WTC11 (cell line): ENCODE results near the gene TREM1.

Source experiments
- GABPB1 ChIP-seq: sonication (generic); formaldehyde crosslinking; IDR thresholded peaks from 2 replicates; pipeline ENCODE4 v1.8.1; 2023; ENCODE audit warnings: mild to moderate bottlenecking, missing genetic modification reagents
- PRDM15 ChIP-seq: sonication (generic); formaldehyde crosslinking; IDR thresholded peaks from 2 replicates; pipeline ENCODE4 v1.8.0; 2022; ENCODE audit warnings: missing genetic modification reagents
- SMAD4 ChIP-seq: sonication (generic); formaldehyde crosslinking; IDR thresholded peaks from 2 replicates; pipeline ENCODE4 v1.8.0; 2022; ENCODE audit warnings: mild to moderate bottlenecking, missing genetic modification reagents
- TEAD1 ChIP-seq: sonication (generic); formaldehyde crosslinking; IDR thresholded peaks from 2 replicates; pipeline ENCODE4 v1.8.0; 2022; ENCODE audit warnings: mild to moderate bottlenecking, missing genetic modification reagents
- ZNF317 ChIP-seq: sonication (generic); formaldehyde crosslinking; IDR thresholded peaks from 2 replicates; pipeline ENCODE4 v1.8.1; 2023; ENCODE audit warnings: low read depth, mild to moderate bottlenecking, moderate library complexity, missing genetic modification reagents, borderline replicate concordance
- TF ChIP-seq, protein P1 (sequence below): fragments of 200-600 bp; IDR thresholded peaks from 2 replicates; pipeline ENCODE4 v1.8.0; 2022; ENCODE audit warnings: antibody characterized with exemption
- TF ChIP-seq, protein P2 (sequence below): sonication (generic); formaldehyde crosslinking; IDR thresholded peaks from 2 replicates; pipeline ENCODE4 v1.8.0; 2022; ENCODE audit warnings: mild to moderate bottlenecking, missing genetic modification reagents
- TF ChIP-seq, protein P3 (sequence below): sonication (generic); formaldehyde crosslinking; IDR thresholded peaks from 2 replicates; pipeline ENCODE4 v1.8.1; 2022; ENCODE audit warnings: mild to moderate bottlenecking, missing genetic modification reagents, moderate library complexity, borderline replicate concordance
- TF ChIP-seq, protein P4 (sequence below): sonication (generic); formaldehyde crosslinking; IDR thresholded peaks from 2 replicates; pipeline ENCODE4 v1.8.1; 2022; ENCODE audit warnings: mild to moderate bottlenecking, moderate library complexity, missing genetic modification reagents

GRCh38 chr6:41237128-41237527 lies 49.4 kb downstream of the TREM1 start:
- TF ChIP-seq TEAD1 (CRISPR knock-in tag) (no peak), ZNF317 (CRISPR knock-in tag) (no peak), GABPB1 (CRISPR knock-in tag) (no peak), SMAD4 (CRISPR knock-in tag) (no peak), PRDM15 (CRISPR knock-in tag) (no peak)
- TF ChIP-seq, protein P1, sequence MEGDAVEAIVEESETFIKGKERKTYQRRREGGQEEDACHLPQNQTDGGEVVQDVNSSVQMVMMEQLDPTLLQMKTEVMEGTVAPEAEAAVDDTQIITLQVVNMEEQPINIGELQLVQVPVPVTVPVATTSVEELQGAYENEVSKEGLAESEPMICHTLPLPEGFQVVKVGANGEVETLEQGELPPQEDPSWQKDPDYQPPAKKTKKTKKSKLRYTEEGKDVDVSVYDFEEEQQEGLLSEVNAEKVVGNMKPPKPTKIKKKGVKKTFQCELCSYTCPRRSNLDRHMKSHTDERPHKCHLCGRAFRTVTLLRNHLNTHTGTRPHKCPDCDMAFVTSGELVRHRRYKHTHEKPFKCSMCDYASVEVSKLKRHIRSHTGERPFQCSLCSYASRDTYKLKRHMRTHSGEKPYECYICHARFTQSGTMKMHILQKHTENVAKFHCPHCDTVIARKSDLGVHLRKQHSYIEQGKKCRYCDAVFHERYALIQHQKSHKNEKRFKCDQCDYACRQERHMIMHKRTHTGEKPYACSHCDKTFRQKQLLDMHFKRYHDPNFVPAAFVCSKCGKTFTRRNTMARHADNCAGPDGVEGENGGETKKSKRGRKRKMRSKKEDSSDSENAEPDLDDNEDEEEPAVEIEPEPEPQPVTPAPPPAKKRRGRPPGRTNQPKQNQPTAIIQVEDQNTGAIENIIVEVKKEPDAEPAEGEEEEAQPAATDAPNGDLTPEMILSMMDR: no peak
- TF ChIP-seq, protein P2, sequence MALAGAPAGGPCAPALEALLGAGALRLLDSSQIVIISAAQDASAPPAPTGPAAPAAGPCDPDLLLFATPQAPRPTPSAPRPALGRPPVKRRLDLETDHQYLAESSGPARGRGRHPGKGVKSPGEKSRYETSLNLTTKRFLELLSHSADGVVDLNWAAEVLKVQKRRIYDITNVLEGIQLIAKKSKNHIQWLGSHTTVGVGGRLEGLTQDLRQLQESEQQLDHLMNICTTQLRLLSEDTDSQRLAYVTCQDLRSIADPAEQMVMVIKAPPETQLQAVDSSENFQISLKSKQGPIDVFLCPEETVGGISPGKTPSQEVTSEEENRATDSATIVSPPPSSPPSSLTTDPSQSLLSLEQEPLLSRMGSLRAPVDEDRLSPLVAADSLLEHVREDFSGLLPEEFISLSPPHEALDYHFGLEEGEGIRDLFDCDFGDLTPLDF (CRISPR knock-in tag): no peak
- TF ChIP-seq, protein P3, sequence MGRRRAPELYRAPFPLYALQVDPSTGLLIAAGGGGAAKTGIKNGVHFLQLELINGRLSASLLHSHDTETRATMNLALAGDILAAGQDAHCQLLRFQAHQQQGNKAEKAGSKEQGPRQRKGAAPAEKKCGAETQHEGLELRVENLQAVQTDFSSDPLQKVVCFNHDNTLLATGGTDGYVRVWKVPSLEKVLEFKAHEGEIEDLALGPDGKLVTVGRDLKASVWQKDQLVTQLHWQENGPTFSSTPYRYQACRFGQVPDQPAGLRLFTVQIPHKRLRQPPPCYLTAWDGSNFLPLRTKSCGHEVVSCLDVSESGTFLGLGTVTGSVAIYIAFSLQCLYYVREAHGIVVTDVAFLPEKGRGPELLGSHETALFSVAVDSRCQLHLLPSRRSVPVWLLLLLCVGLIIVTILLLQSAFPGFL: no peak
- TF ChIP-seq, protein P4, sequence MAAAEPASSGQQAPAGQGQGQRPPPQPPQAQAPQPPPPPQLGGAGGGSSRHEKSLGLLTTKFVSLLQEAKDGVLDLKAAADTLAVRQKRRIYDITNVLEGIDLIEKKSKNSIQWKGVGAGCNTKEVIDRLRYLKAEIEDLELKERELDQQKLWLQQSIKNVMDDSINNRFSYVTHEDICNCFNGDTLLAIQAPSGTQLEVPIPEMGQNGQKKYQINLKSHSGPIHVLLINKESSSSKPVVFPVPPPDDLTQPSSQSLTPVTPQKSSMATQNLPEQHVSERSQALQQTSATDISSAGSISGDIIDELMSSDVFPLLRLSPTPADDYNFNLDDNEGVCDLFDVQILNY (CRISPR knock-in tag): no peak
